NCI-H2196 treated with DMSO at 0.1 percent for 48 hours (cell line): ENCODE results near the gene LPGAT1.
"Not testable (repeated sequence)": the region's sequence is repeated elsewhere in the genome, so short reads cannot be mapped to it uniquely, and the experiment has no call there.

Experiments
- DNase-seq: peaks from one replicate; lab custom pipeline; 2025; ENCODE audit not compliant: unreplicated experiment; lab: John Stamatoyannopoulos, UW

The LPGAT1 gene, protein sequence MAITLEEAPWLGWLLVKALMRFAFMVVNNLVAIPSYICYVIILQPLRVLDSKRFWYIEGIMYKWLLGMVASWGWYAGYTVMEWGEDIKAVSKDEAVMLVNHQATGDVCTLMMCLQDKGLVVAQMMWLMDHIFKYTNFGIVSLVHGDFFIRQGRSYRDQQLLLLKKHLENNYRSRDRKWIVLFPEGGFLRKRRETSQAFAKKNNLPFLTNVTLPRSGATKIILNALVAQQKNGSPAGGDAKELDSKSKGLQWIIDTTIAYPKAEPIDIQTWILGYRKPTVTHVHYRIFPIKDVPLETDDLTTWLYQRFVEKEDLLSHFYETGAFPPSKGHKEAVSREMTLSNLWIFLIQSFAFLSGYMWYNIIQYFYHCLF

DNA sequence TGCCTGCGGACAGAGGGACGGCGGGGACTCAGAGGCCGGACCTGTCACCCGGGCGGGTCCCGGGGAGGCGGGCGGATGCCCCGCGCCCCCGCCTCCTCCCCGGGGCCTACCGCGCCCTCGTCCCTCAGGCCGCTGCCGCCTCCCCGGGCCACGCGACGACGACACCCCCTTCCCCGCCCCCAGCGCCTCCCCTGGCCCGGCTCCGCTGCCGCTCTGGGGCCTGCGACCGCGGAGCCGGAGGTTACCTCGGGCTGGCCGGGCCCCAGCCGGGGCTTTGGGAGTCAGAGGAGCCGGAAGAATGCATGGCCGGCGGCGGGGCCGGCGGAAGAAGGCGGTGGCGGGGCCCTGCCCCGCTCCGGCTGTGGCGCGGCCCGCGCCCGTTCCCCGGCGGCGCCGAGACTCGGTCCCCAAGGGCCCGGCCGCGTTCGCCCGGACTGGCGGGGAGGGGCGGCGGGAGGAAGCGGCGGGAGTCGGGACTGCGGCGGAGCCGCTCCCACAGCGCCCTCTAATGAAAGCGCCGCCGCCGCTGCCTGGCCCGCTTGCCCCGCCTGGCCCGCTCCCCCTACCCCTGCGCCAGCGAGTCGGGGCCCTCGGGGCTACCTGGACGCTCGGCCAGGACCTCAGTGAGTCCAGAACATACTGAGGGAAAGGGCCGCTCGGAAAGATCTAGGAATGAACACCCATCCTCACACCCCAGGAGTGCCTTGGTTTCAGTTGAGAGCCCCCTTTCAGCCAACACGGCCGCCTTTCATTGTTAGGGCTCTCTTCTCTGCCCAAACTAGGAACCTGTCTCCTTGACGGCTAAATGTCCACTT lies at the start of gene LPGAT1:
Gene LPGAT1, minus strand, starts transcription at position 436 of the 815 bp plus-strand sequence. CDS start 1,467 bp downstream, outside the sequence.
- DNase-seq = peak; percentile 65

DNA sequence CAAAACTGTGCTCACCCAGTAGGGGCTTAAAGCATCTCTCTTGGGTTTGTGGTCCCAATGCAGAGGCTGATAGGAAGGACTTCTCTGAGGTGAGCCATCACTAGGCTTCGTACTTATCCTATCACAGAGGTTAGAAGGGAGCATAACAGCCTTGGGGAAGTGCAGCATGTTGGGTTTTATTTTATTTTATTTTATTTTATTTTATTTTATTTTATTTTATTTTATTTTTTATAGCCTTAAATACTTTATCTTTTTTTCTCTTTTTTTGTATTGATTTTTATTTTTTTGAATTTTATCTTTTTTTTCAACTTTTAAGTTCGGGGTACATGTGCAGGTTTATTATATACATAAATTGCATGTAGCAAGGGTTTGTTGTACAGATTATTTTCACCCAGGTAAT lies 48.9 kb upstream of the LPGAT1 start:
- DNase-seq = no peak

DNA sequence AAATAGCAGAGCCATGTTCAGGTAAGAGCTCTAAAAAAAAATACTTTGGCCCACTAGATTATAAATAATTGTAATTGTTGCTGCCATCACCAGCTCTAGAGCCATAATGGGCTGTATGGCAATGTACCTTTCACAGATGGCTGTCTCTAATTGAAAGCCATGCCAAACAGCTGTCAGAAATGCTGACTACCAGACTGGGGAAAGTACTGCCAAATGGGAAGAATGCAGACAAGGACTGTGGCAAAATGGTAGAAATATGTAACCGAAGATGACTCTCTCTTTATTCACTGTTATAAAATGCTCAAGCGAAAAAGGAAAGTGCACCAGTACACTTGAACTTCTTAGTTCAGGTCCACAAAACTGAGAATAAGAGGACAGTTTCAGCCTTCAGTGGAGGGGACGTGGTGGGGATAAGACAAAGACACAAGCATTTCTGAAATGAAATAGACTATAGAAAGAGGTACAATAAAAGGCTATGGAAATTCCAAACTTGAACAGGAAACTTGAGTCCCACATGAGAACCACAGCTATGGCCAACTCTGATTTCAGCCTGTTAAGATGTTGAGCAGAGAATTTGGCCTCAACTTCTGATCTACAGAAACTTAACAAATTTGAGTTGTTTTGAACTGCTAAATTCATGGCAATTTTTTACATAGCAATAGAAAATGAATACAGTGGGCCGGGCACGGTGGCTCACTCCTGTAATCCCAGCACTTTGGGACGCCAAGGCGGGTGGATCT lies 46.5 kb upstream of the LPGAT1 start:
- no peak for DNase-seq

GRCh38 chr1:211875541-211875940 lies 45.0 kb upstream of the LPGAT1 start:
- no peak for DNase-seq

DNA sequence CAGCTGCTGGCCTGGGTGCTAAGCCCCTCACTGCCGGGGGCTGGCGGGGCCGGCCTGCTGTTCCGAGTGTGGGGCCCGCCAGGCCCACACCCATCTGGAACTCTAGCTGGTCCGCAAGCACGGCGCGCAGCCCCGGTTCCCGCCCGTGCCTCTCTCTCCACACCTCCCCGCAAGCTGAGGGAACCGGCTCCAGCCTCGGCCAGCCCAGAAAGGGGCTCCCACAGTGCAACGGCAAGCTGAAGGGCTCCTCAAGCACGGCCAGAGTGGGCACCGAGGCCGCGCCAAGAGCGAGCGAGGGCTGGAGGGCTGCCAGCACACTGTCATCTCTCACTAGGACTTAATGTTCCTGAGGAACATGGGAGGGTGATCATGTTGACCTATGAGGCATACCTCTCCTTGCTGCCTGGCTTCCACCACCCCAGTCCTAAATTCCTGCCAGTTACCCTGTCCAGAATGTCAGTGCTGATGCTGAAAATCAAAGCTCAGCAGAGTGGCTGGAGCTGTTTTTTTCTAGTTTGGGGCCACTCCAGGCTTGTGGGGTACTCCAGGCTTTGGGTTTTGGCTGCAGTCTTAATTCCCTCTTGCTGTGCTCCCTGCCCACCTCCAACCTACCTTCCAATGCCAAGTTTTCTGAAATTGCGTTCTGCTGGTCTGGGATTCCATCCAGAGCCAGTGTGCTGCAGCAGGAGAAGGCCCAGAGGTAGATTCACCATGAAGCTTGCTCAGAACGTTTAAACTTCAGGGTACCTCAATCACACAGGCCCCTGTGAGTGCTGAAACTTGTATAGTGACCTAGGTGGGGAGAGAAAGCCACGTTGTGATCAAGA lies 44.2 kb upstream of the LPGAT1 start:
- no peak for DNase-seq

DNA sequence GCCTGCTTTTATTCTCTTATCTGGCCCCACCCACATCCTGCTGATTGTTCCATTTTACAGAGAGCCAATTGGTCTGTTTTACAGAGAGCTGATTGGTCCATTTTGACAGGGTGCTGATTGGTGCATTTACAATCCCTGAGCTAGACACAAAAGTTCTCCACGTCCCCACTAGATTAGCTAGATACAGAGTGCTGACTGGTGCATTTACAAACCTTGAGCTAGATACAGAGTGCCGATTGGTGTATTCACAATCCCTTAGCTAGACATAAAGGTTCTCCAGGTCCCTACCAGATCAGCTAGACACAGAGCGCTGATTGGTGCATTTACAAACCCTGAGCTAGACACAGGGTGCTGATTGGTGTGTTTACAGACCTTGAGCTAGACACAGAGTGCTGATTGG lies 43.2 kb upstream of the LPGAT1 start:
- DNase-seq = not testable (repeated sequence)

GRCh38 chr1:211870156-211870555 lies 39.6 kb upstream of the LPGAT1 start:
- DNase-seq = no peak

DNA sequence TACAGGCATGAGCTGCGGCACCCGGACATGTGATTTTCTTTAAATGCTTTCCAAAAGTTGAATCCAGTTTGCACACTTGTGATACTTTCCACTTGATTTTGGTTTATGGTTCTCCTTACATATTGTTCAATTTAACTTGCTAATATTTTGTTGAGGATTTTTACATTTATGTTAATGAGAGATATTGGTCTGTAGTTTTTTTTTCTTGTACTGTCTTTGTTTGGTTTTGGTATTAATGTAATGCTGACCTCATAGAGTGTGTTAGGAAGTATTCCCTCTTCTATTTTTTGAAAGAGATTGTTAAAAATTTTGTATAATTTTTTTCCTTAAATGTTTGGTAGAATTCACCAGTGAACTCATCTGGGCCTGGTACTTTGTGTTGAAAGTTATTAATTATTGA lies 34.6 kb upstream of the LPGAT1 start:
- no peak for DNase-seq

DNA sequence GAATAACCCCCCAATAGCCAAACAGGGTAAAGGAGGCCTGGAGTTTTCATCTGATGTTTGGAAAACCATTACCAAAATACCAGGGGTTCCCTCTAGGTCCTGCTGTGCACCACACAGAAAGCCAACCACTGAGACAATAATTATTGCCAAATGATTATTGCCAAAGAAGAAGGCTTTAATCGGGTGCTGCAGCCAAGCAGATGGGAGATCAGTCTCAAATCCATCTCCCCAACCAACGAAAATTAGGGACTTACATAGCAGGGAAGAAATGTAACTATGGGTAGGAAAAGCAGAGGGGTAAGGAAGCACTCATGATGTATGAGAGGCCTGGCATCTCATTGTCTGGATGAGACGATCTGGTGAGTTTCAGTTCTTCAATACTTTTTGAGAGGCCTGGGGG lies 28.8 kb upstream of the LPGAT1 start:
- DNase-seq = no peak

- DNase-seq = no peak
Observed at GRCh38 chr1:211851174-211851573, 20.6 kb upstream of the LPGAT1 start.

- no peak for DNase-seq
Observed at GRCh38 chr1:211843507-211844298, 13.1 kb upstream of the LPGAT1 start.

DNA sequence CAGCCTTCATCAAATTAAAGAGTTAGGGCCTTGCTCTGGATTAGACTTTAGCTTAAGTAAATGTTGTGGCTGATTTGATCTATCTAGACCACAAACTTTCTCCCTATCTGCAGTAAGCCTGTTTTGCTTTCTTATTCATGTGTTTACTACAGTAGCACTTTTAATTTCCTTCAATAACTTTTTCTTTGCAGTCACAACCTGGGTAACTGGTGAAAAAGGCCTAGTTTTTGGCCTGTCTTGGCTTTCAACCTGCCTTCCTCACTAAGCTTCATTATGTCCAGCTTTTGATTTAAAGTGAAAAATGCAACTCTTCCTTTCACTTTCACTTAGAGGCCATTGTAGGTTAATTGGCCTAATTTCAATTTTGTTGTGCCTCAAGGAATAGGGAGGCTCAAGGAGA lies 12.5 kb upstream of the LPGAT1 start:
- no peak for DNase-seq

GRCh38 chr1:211842518-211842917 lies 12.0 kb upstream of the LPGAT1 start:
- DNase-seq = no peak

GRCh38 chr1:211839106-211839505 lies 8.5 kb upstream of the LPGAT1 start:
- no peak for DNase-seq

DNA sequence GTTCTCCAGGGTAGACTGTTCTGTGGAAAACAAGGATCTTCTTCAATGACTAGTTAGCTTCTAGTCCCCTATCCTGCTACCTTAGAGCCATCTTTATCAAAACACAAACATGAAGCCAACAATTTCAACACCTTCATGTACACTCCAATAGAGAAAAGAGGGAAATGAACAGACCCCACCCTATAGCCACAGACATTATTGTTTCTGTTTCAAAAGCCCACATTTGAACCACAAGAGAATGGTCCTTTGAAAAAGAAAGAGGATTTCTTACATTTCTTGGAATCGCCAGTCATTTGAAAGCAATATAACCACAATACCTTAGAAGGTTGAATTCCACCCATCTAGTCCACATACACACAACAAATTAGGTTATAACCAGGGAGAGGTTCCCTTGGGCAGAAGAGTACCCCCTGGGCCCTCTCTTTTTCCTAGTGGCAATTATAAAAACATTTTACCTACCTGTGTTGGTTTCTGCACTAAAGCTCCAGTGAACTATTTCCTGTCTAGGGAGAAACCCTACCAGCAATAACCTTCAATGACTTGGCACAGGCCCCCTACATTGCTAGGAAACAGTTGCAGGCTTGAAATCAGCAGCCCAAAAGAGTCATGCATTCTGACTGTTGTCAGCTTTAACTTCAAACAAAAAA lies 2.7 kb upstream of the LPGAT1 start:
- DNase-seq = no peak

DNA sequence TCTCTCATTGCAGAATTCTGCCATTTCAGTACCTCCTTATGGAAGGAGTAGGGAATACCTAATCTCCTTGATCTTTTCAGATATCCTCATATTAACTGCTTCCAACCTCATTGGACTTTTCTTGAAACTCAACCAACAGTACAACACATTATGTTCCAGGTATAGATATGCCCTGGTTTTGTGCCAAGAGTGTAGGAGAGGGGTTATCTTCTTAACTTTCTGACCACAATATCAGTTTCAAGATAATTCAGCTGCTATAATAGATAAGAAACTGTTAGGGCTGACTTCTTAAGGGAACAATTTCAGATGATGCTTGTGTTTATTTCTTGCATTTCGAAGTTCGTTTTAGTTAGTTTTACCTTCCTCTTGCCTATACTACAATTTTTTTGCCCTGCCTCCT lies 2.1 kb upstream of the LPGAT1 start:
- DNase-seq = no peak

DNA sequence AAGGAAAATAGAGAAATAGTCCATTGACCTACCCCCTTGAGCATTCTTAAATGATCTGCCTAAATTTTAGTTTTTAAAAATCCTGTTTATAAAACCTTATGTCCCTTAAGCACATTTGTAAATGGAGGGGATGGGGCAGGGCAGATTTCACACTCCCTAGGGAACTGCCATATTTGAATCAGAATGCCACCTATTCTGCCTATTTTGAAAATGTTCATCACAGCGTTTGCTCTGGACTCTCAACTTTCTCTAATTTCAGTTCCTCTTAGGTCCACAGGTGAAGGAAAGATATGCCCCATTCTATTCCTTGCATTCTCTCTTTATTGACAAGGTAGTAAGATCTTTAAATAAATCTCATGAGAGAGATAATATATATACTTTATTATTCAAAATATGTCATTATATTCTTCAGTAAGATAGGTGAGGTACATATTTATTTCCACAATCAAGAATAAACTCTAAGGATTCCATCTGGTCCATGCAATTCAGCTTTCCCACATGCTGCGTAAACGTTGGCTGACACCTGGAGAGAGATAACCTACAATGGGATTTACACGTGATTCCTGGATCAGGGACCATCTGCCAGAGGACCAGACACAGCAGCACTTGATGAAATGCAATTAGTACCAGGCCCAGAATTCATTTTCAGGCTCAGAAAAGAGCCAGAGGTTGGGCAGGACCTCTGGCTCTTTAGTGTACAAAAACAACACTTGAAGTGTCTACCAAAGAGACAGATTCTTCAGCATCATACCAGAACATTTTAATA lies 1.2 kb upstream of the LPGAT1 start:
- no peak for DNase-seq

- DNase-seq = no peak
Observed at GRCh38 chr1:211830055-211830327, 572 bp downstream of the LPGAT1 start.
